Activated B cell treated with CpG ODN at 0.5 μM for 24 hours (primary cell): ENCODE results near the gene RNF166. TPM values are rescaled to one million over a fixed set of nuclear protein-coding genes. Genes with fewer than 3 reads are reported as not detected.

Source experiments
- ATAC-seq: fragments of 200-7000 bp; cut with Tn5 transposase; one replicate; pipeline ENCODE4 v1.10.0; 2021; ENCODE audit warnings: low read depth, mild to moderate bottlenecking, moderate library complexity
- CTCF ChIA-PET: fragments of 350-600 bp; sonication (Branson Sonifier 250); formaldehyde crosslinking; loops from one replicate; lab custom pipeline; 2021; ENCODE audit warnings: antibody characterized with exemption; lab: Charles Lee
- POLR2A ChIA-PET: fragments of 350-600 bp; sonication (Branson Sonifier 250); formaldehyde crosslinking; loops from one replicate; lab custom pipeline; 2021; ENCODE audit warnings: antibody characterized with exemption; lab: Charles Lee
- DNase-seq: peaks from one replicate; pipeline ENCODE4 v3.0.0; 2022
- H3K27ac Mint-ChIP-seq: one replicate; pipeline ENCODE4 v1.8.0; 2020; ENCODE audit warnings: mixed read lengths
- H3K27me3 Mint-ChIP-seq: one replicate; pipeline ENCODE4 v1.8.0; 2021; ENCODE audit warnings: mixed read lengths
- H3K36me3 Mint-ChIP-seq: one replicate; pipeline ENCODE4 v1.8.0; 2021; ENCODE audit warnings: low read depth, mixed read lengths
- H3K4me1 Mint-ChIP-seq: one replicate; pipeline ENCODE4 v1.8.0; 2021; ENCODE audit warnings: mixed read lengths
- H3K4me3 Mint-ChIP-seq: one replicate; pipeline ENCODE4 v1.8.0; 2020; ENCODE audit warnings: mild to moderate bottlenecking, mixed read lengths
- H3K9me3 Mint-ChIP-seq: one replicate; pipeline ENCODE4 v1.8.0; 2020; ENCODE audit warnings: mixed read lengths
- CTCF ChIP-seq: fragments of 200-600 bp; IDR thresholded peaks from one replicate; pipeline ENCODE4 v1.8.0; 2022; ENCODE audit warnings: antibody characterized with exemption, mild to moderate bottlenecking
- intact Hi-C: fragments of 100-400 bp; cut with micrococcal nuclease; formaldehyde crosslinking; loops from one replicate; pipeline ENCODE4 v1.15.1; 2024
- total RNA-seq: library from RNA; stranded (reverse); gene quantifications from 2 replicates; pipeline ENCODE4 v1.2.3, GENCODE V29; 2022

The RNF166 gene
- total RNA-seq, 1 donor from 2014 or later = 45.3 TPM

- H3K4me1 Mint-ChIP-seq = peaks cover 50% of the 10 kb centered on the region
These were observed 55.4 kb downstream of the RNF166 start, which contains the start of gene CYBA for GRCh38 chr16:88650749-88651275. Gene CYBA, minus strand, starts transcription at chr16:88651053. Its CDS starts 40 bp downstream, at chr16:88651013.

GRCh38 chr16:88649924-88650748, 56.1 kb downstream of the RNF166 start:
- CTCF ChIA-PET = interaction anchor here (1.4 kb wide), 1 partner anchor 35 kb away, joined by 5 read pairs; no protein-coding TSS in a partner anchor
- intact Hi-C loops = loop anchor here (2.0 to 5.0 kb wide), 4 partner anchors 153 to 699 kb away; partner anchors contain the start of genes BANP, CDT1, GALNS and TRAPPC2L
- DNase-seq (peak; percentile 66), ATAC-seq (peak; percentile 6)
- Mint-ChIP-seq H3K9me3 (no peaks in the 10 kb centered on the region), H3K27me3 (no peaks in the 10 kb centered on the region), H3K4me1 (peaks cover 57% of the 10 kb centered on the region), H3K27ac (peak overlapping the region; percentile 92), H3K4me3 (peak overlapping the region; percentile 93), H3K36me3 (peaks cover 44% of the 10 kb centered on the region)
- POLR2A ChIA-PET = interaction anchor here (0.9 to 6.4 kb wide), 14 partner anchors 8 to 162 kb away, joined by 3 to 102 read pairs (median 6); partner anchors contain the start of genes APRT, IL17C, MVD and ZC3H18
- TF ChIP-seq CTCF = no peak

More at GRCh38 chr16:88650749-88651275, 55.4 kb downstream of the RNF166 start, which contains the start of gene CYBA:
- ChIA-PET CTCF (no interaction called here), POLR2A (interaction anchor here (0.6 to 6.4 kb wide), 16 partner anchors 9 to 206 kb away, joined by 3 to 102 read pairs (median 5); partner anchors contain the start of genes GALNS, IL17C, MVD and TRAPPC2L)
- no peaks in the 10 kb centered on the region for H3K27me3 Mint-ChIP-seq
- peak within 1 kb of the TSS; percentile 93 for H3K27ac Mint-ChIP-seq
- no peaks in the 10 kb centered on the region for H3K9me3 Mint-ChIP-seq
- TF ChIP-seq CTCF = no peak
- peak; percentile 81 for ATAC-seq
- peaks cover 41% of the 10 kb centered on the region for H3K36me3 Mint-ChIP-seq
- intact Hi-C loops = loop anchor here (1.0 to 5.0 kb wide), 15 partner anchors 11 to 700 kb away; partner anchors contain the start of genes BANP, CDT1, CTU2 and GALNS
- DNase-seq = no peak
- peak within 1 kb of the TSS; percentile 93 for H3K4me3 Mint-ChIP-seq

- ChIA-PET CTCF (interaction anchor here (1.0 to 1.4 kb wide), 2 partner anchors 13 to 36 kb away, joined by 3 to 5 read pairs; no protein-coding TSS in a partner anchor), POLR2A (interaction anchor here (0.6 to 6.4 kb wide), 17 partner anchors 9 to 773 kb away, joined by 3 to 102 read pairs (median 6); partner anchors contain the start of genes APRT, CTU2, IL17C and MVD)
- Mint-ChIP-seq H3K27ac (peak overlapping the region; percentile 92), H3K4me3 (peak overlapping the region; percentile 93), H3K36me3 (peaks cover 44% of the 10 kb centered on the region), H3K4me1 (peaks cover 65% of the 10 kb centered on the region), H3K27me3 (no peaks in the 10 kb centered on the region), H3K9me3 (no peaks in the 10 kb centered on the region)
- no peak for TF ChIP-seq CTCF
- DNase-seq (no peak), ATAC-seq (no peak)
- intact Hi-C loops = no loop called here
These were observed 56.8 kb downstream of the RNF166 start for GRCh38 chr16:88649195-88649923.

GRCh38 chr16:88647178-88648070, 58.8 kb downstream of the RNF166 start:
- TF ChIP-seq CTCF = no peak
- H3K36me3 Mint-ChIP-seq = peaks cover 46% of the 10 kb centered on the region
- CTCF ChIA-PET = no interaction called here
- POLR2A ChIA-PET = interaction anchor here (0.6 to 6.4 kb wide), 7 partner anchors 10 to 804 kb away, joined by 3 to 102 read pairs (median 4); partner anchors contain the start of genes IL17C and ZC3H18
- DNase-seq = no peak
- no peak for ATAC-seq
- no peaks in the 10 kb centered on the region for H3K27me3 Mint-ChIP-seq
- H3K27ac Mint-ChIP-seq = peak overlapping the region; percentile 66
- no peaks in the 10 kb centered on the region for H3K9me3 Mint-ChIP-seq
- peaks cover 75% of the 10 kb centered on the region for H3K4me1 Mint-ChIP-seq
- no peak overlapping the region for H3K4me3 Mint-ChIP-seq
- intact Hi-C loops = no loop called here

Other genes starting within 250 kb of the RNF166 start
- 61.7 and 74.2 TPM in 2 replicates for gene ZC3H18, start 136.0 kb downstream of the RNF166 start, total RNA-seq
- gene IL17C, start 67.8 kb downstream of the RNF166 start, total RNA-seq = 0.34 and 0.69 TPM in 2 replicates
- 432 and 456 TPM in 2 replicates for gene CYBA, start 55.4 kb downstream of the RNF166 start, total RNA-seq
- 115 and 140 TPM in 2 replicates for gene MVD, start 43.3 kb downstream of the RNF166 start, total RNA-seq
- gene SNAI3, start 19.9 kb downstream of the RNF166 start, total RNA-seq = 1.5 and 2.7 TPM in 2 replicates
- gene CTU2, start 95 bp upstream of the RNF166 start, total RNA-seq = 28.8 and 36.7 TPM in 2 replicates
- gene PIEZO1, start 78.8 kb upstream of the RNF166 start, total RNA-seq = 75.2 and 85.9 TPM in 2 replicates
- gene CDT1, start 97.4 kb upstream of the RNF166 start, total RNA-seq = 4.3 and 5.5 TPM in 2 replicates
- gene APRT, start 105.5 kb upstream of the RNF166 start, total RNA-seq = 198 and 209 TPM in 2 replicates
- gene GALNS, start 150.5 kb upstream of the RNF166 start, total RNA-seq = 39.9 and 48.3 TPM in 2 replicates
- 38.7 and 54.8 TPM in 2 replicates for gene TRAPPC2L, start 150.7 kb upstream of the RNF166 start, total RNA-seq
- gene PABPN1L, start 160.3 kb upstream of the RNF166 start, total RNA-seq = 0.44 and 0.67 TPM in 2 replicates